NB4 (cell line): ENCODE data around the gene NDUFS6.

Experiments
- MYC ChIP-seq: IDR thresholded peaks from 2 replicates; pipeline ENCODE4 v1.6.1; 2011; ENCODE audit warnings: low read depth, low read length
- POLR2A ChIP-seq: IDR thresholded peaks from 2 replicates; pipeline ENCODE4 v1.6.1; 2011; ENCODE audit warnings: mild to moderate bottlenecking; ENCODE audit not compliant: insufficient read length; ENCODE audit errors: extremely low read depth
- TF ChIP-seq, protein P1 (sequence below): IDR thresholded peaks from one replicate; pipeline ENCODE4 v1.5.1; 2012; ENCODE audit warnings: low read depth, low read length
- TF ChIP-seq, protein P2 (sequence below): IDR thresholded peaks from 2 replicates; pipeline ENCODE4 v1.6.1; 2011; ENCODE audit warnings: low read depth, low read length

DNA sequence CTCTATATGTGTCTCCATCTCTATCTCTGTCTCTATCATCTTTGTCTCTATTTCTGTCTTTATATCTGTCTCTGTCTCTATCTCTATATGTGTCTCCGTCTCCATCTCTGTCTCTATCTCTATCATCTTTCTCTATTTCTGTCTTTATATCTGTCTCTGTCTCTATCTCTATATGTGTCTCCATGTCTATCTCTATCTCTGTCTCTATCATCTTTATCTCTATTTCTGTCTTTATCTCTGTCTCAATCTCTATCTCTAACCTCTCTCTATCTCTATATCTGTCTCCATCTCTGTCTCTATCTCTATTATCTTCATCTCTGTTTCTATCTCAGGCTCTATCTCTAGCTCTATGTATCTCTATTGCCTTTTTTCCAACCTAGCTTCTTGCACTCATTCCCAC lies 44.5 kb downstream of the NDUFS6 start:
- TF ChIP-seq POLR2A, result no peak
- TF ChIP-seq, protein P1, sequence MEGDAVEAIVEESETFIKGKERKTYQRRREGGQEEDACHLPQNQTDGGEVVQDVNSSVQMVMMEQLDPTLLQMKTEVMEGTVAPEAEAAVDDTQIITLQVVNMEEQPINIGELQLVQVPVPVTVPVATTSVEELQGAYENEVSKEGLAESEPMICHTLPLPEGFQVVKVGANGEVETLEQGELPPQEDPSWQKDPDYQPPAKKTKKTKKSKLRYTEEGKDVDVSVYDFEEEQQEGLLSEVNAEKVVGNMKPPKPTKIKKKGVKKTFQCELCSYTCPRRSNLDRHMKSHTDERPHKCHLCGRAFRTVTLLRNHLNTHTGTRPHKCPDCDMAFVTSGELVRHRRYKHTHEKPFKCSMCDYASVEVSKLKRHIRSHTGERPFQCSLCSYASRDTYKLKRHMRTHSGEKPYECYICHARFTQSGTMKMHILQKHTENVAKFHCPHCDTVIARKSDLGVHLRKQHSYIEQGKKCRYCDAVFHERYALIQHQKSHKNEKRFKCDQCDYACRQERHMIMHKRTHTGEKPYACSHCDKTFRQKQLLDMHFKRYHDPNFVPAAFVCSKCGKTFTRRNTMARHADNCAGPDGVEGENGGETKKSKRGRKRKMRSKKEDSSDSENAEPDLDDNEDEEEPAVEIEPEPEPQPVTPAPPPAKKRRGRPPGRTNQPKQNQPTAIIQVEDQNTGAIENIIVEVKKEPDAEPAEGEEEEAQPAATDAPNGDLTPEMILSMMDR, result no peak
- TF ChIP-seq MYC, result no peak
- TF ChIP-seq, protein P2, sequence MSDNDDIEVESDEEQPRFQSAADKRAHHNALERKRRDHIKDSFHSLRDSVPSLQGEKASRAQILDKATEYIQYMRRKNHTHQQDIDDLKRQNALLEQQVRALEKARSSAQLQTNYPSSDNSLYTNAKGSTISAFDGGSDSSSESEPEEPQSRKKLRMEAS, result no peak
